CD14-positive monocyte (primary cell): ENCODE measurements around the gene UGT1A1. TPM values are rescaled to one million over a fixed set of nuclear protein-coding genes. Genes with fewer than 3 reads are reported as not detected.

Experiments
- DNase-seq, 3 donors: peaks; one replicate each; pipeline ENCODE4 v3.0.0-alpha.2; 2011 to 2022
- H2AFZ ChIP-seq: 2 replicates; pipeline ENCODE4 v1.6.0; 2012; ENCODE audit warnings: mild to moderate bottlenecking, low read depth, low read length, inconsistent platforms; ENCODE audit not compliant: insufficient read depth, poor library complexity, severe bottlenecking
- H3K27ac ChIP-seq, 2 donors: 1 replicate in 1 of 2; 2 replicates in 1 of 2; pipeline ENCODE4 v1.5.1; 2012 to 2013; ENCODE audit warnings: low read length in 2 of 2, control low read depth in 1 of 2, inconsistent platforms in 1 of 2, low read depth in 1 of 2, mild to moderate bottlenecking in 1 of 2
- H3K27me3 ChIP-seq, 2 donors: one replicate each; pipeline versions ENCODE4 v1.6.0 to v1.6.1; 2011 to 2013; ENCODE audit warnings: low read length in 2 of 2; ENCODE audit not compliant: control insufficient read depth in 2 of 2, insufficient read depth in 2 of 2
- H3K36me3 ChIP-seq, 2 donors: replicated peaks in 1 of 2; 1 replicate in 1 of 2; 2 replicates in 1 of 2; pipeline versions ENCODE4 v1.5.1 to v1.6.1; 2012 to 2013; ENCODE audit warnings: low read length in 2 of 2, control low read depth in 1 of 2, inconsistent platforms in 1 of 2, mild to moderate bottlenecking in 1 of 2; ENCODE audit not compliant: insufficient read depth in 2 of 2, control insufficient read depth in 1 of 2
- H3K4me1 ChIP-seq, 2 donors: 1 replicate in 1 of 2; 2 replicates in 1 of 2; pipeline versions ENCODE4 v1.5.1 to v1.6.1; 2012 to 2013; ENCODE audit warnings: low read length in 2 of 2, control low read depth in 1 of 2, inconsistent platforms in 1 of 2, mild to moderate bottlenecking in 1 of 2, moderate library complexity in 1 of 2; ENCODE audit not compliant: insufficient read depth in 2 of 2, control insufficient read depth in 1 of 2
- H3K4me2 ChIP-seq: replicated peaks from 2 replicates; pipeline ENCODE3; 2012; ENCODE audit warnings: low read length, moderate library complexity, mild to moderate bottlenecking; ENCODE audit not compliant: poor library complexity, severe bottlenecking; ENCODE audit errors: extremely low read depth
- H3K4me3 ChIP-seq, 3 experiments: fragments of 200-600 bp in 1 of 3; sonication (generic) in 1 of 3; replicated peaks in 1 of 3; 1 replicate in 2 of 3; 2 replicates in 1 of 3; pipeline ENCODE4 v1.5.1; 2011 to 2013; ENCODE audit warnings: low read length in 3 of 3, mild to moderate bottlenecking in 3 of 3, control low read depth in 2 of 3, low read depth in 2 of 3, inconsistent platforms in 1 of 3, moderate library complexity in 1 of 3
- H3K79me2 ChIP-seq: 2 replicates; pipeline ENCODE4 v1.6.0; 2012; ENCODE audit warnings: mild to moderate bottlenecking, control low read depth, inconsistent platforms, low read length, moderate library complexity; ENCODE audit not compliant: insufficient read depth
- H3K9ac ChIP-seq: 2 replicates; pipeline ENCODE4 v1.6.0; 2017; ENCODE audit warnings: low read length, mild to moderate bottlenecking; ENCODE audit not compliant: insufficient read depth, poor library complexity, severe bottlenecking
- H3K9me3 ChIP-seq, 2 donors: replicated peaks in 1 of 2; 1 replicate in 1 of 2; 2 replicates in 1 of 2; pipeline versions ENCODE4 v1.5.1 to v1.6.1; 2012 to 2013; ENCODE audit warnings: low read length in 2 of 2, control low read depth in 1 of 2; ENCODE audit not compliant: control insufficient read depth in 1 of 2, insufficient read depth in 1 of 2
- H4K20me1 ChIP-seq: 2 replicates; pipeline ENCODE4 v1.6.0; 2012; ENCODE audit warnings: mild to moderate bottlenecking, low read length, control low read depth, moderate library complexity; ENCODE audit not compliant: insufficient read depth
- H3K27ac Mint-ChIP-seq, 7 donors: one replicate each; pipeline ENCODE4 v1.8.0; 2020; ENCODE audit warnings: mild to moderate bottlenecking in 7 of 7, mixed read lengths in 7 of 7, moderate library complexity in 6 of 7, inconsistent platforms in 2 of 7
- H3K27me3 Mint-ChIP-seq, 3 donors: one replicate each; pipeline ENCODE4 v1.8.0; 2021 to 2022; ENCODE audit warnings: low read depth in 3 of 3, mild to moderate bottlenecking in 3 of 3, mixed read lengths in 3 of 3, moderate library complexity in 3 of 3, inconsistent platforms in 1 of 3
- H3K36me3 Mint-ChIP-seq, 2 donors: one replicate each; pipeline ENCODE4 v1.8.0; 2020; ENCODE audit warnings: mixed read lengths in 2 of 2, inconsistent platforms in 1 of 2, mild to moderate bottlenecking in 1 of 2
- H3K4me1 Mint-ChIP-seq: one replicate; pipeline ENCODE4 v1.8.0; 2020; ENCODE audit warnings: mild to moderate bottlenecking, mixed read lengths
- H3K4me3 Mint-ChIP-seq, 2 donors: one replicate each; pipeline ENCODE4 v1.8.0; 2020; ENCODE audit warnings: mild to moderate bottlenecking in 2 of 2, mixed read lengths in 2 of 2, moderate library complexity in 1 of 2
- H3K9me3 Mint-ChIP-seq, 7 donors: one replicate each; pipeline ENCODE4 v1.8.0; 2020 to 2022; ENCODE audit warnings: mixed read lengths in 7 of 7, mild to moderate bottlenecking in 6 of 7, moderate library complexity in 6 of 7, inconsistent platforms in 2 of 7
- CTCF ChIP-seq: fragments of 200-600 bp; IDR thresholded peaks from one replicate; pipeline ENCODE4 v1.8.0; 2022; ENCODE audit warnings: antibody characterized with exemption, mild to moderate bottlenecking
- WGBS: methylation state at CpG from one replicate; pipeline ENCODE4 v1.1.5; 2013; ENCODE audit warnings: missing lambda C conversion rate; ENCODE audit not compliant: insufficient coverage; 5-methylcytosine and 5-hydroxymethylcytosine counted together
- intact Hi-C, 2 donors: fragments of 100-400 bp; cut with micrococcal nuclease; formaldehyde crosslinking; loops; one replicate each; pipeline versions ENCODE4 v1.15.0 to v1.15.1; 2023
- polyA plus RNA-seq, 3 donors: library from polyadenylated mRNA; depleted of rRNA in 1 of 3; unstranded in 2 of 3; stranded (reverse) in 1 of 3; fragments of 300-500 nt in 2 of 3; fragments of >200 nt in 1 of 3; fragmentation: Illumina TruSeq in 2 of 3; gene quantifications; 1 replicate in 2 of 3; 2 replicates in 1 of 3; pipeline ENCODE4 v1.2.3, GENCODE V29; 2012 to 2021

Gene UGT1A1
- polyA plus RNA-seq, 3 donors: not detected

GRCh38 chr2:233791883-233792329 is 31.8 kb downstream of the UGT1A1 start:
- Histone ChIP-seq H3K27ac (no peak overlapping the region), H4K20me1 (no peaks in the 10 kb centered on the region), H3K36me3 (no peaks in the 10 kb centered on the region), H3K27me3 (no peaks in the 10 kb centered on the region), H3K4me1 (no peaks in the 10 kb centered on the region), H3K79me2 (no peaks in the 10 kb centered on the region), H3K4me2 (no peak overlapping the region), H3K9ac (no peak overlapping the region), H3K9me3 (no peaks in the 10 kb centered on the region), H3K4me3 (no peak overlapping the region), H2AFZ (no peak overlapping the region)
- Mint-ChIP-seq H3K4me3 (no peak overlapping the region), H3K9me3 (peaks cover 0 to 2% (median 0%) of the 10 kb centered on the region in 7 donors), H3K36me3 (no peaks in the 10 kb centered on the region), H3K27ac (no peak overlapping the region), H3K27me3 (peaks cover 0 to 7% (median 4%) of the 10 kb centered on the region in 3 donors), H3K4me1 (no peaks in the 10 kb centered on the region)
- intact Hi-C loops: no loop called here
- no peak for TF ChIP-seq CTCF
- DNase-seq: no peak
- 84% methylated on average over 9 of the region's 9 CpGs for WGBS

GRCh38 chr2:233792720-233793119 is 32.6 kb downstream of the UGT1A1 start:
- H3K9ac ChIP-seq: no peak overlapping the region
- Mint-ChIP-seq H3K9me3 (peaks cover 0 to 2% (median 0%) of the 10 kb centered on the region in 7 donors), H3K27ac (no peak overlapping the region), H3K27me3 (peaks cover 0 to 7% (median 4%) of the 10 kb centered on the region in 3 donors), H3K36me3 (no peaks in the 10 kb centered on the region), H3K4me3 (no peak overlapping the region), H3K4me1 (no peaks in the 10 kb centered on the region)
- H4K20me1 ChIP-seq: no peaks in the 10 kb centered on the region
- 95% methylated on average over 7 of the region's 7 CpGs for WGBS
- no peaks in the 10 kb centered on the region for H3K4me1 ChIP-seq
- no peak overlapping the region for H2AFZ ChIP-seq
- intact Hi-C loops: no loop called here
- no peak overlapping the region for H3K4me2 ChIP-seq
- no peaks in the 10 kb centered on the region for H3K27me3 ChIP-seq
- H3K9me3 ChIP-seq: no peaks in the 10 kb centered on the region
- H3K27ac ChIP-seq: no peak overlapping the region
- no peaks in the 10 kb centered on the region for H3K79me2 ChIP-seq
- no peak overlapping the region for H3K4me3 ChIP-seq
- no peak for DNase-seq
- TF ChIP-seq CTCF: no peak
- no peaks in the 10 kb centered on the region for H3K36me3 ChIP-seq
